ENCODE measurements around the gene PLCL1. TPM values are rescaled to one million over a fixed set of nuclear protein-coding genes. Genes with fewer than 3 reads are reported as not detected.

The PLCL1 gene
- total RNA-seq, 2 experiments from 2014 or later: 3.3 to 3.5 TPM

DNA sequence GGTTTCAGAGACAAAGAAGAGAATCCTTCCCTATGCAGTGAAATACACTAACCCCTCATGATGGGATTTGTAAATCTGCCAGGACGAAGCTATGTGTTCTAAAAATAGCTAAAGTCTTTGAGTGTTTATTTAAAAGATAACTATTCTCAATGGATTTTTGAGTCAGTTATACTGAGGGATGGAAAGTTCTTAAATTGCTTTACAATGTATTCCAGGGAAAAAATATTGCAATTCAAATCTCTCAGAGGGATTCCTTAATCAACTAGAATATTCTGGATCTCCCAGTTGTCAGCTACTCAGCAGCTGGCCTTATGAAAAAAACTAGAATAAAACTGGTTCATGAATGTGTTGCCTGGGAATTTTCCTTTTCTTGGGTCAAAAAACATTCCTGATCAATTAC is 312.4 kb downstream of the PLCL1 start:
- no peak for DNase-seq
- no peaks in the 10 kb centered on the region for H3K9me3 Mint-ChIP-seq
- H3K4me3 Mint-ChIP-seq: no peak overlapping the region
- no peak overlapping the region for H3K27ac Mint-ChIP-seq
- H3K36me3 Mint-ChIP-seq (ENCODE audit: low read depth): peaks cover 7% of the 10 kb centered on the region
- no peaks in the 10 kb centered on the region for H3K27me3 Mint-ChIP-seq (ENCODE audit: low read depth)
- intact Hi-C loops (cut with micrococcal nuclease): no loop called here
- H3K4me1 Mint-ChIP-seq (ENCODE audit: low read depth): peaks cover 8% of the 10 kb centered on the region
- CTCF ChIA-PET: interaction anchor here (0.6 to 2.8 kb wide), 4 partner anchors 11 to 409 kb away, joined by 3 to 10 read pairs (median 4); partner anchors contain the start of gene PLCL1

DNA sequence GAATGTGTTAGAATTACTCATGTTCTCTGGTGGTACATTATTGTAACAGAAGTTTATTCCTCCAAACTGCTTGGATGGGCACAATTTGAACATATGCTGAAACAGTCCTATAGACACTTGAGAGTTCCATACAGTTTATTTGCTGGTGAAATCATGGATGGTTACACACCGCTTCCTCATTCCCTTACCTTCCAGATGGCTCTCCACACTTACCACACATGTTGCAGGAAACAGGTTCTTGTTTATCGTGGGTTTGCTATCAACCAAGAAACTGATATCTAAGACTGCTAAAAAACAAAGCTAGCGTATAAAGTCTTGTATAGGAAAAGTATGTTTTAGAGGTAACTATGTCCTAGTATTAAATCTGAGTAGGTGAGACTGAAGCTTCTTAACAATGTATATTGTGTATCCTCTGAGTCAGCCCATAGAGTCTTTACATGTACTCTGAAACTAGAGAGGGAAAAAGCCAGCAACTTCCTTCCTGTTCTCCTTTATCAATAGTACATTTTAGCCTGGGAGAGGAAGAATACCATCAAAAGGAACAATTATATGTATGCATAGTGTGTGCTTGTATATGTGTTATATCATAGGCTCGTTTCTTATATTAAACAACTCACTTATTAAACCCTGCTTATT is 313.1 kb downstream of the PLCL1 start:
- H3K9me3 Mint-ChIP-seq: no peaks in the 10 kb centered on the region
- peaks cover 8% of the 10 kb centered on the region for H3K4me1 Mint-ChIP-seq (ENCODE audit: low read depth)
- CTCF ChIA-PET: interaction anchor here (0.8 to 2.8 kb wide), 4 partner anchors 10 to 313 kb away, joined by 3 to 10 read pairs (median 4); partner anchors contain the start of gene PLCL1
- peaks cover 7% of the 10 kb centered on the region for H3K36me3 Mint-ChIP-seq (ENCODE audit: low read depth)
- H3K27ac Mint-ChIP-seq: no peak overlapping the region
- no peak overlapping the region for H3K4me3 Mint-ChIP-seq
- H3K27me3 Mint-ChIP-seq (ENCODE audit: low read depth): no peaks in the 10 kb centered on the region
- no peak for DNase-seq
- intact Hi-C loops (cut with micrococcal nuclease): no loop called here

DNA sequence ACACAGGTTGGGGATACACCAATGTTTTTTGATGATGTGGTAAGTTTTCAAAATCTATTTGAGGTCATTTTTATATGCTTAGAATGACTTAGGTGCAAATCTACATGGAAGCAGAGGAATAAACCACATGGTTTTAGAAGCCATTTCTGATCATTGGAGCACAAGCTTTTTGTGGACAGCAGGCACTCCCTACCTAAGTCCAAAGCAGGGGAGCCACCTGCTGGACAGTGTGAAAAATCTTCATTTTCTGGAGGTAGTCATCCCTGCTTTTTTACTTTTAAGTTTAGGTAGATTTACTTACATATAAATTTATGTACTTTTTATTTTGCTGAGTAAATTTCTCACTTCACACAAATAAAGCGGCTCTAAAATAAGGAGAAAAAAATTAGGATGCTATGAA is 323.2 kb downstream of the PLCL1 start:
- Mint-ChIP-seq H3K9me3 (no peaks in the 10 kb centered on the region), H3K4me1 (ENCODE audit: low read depth) (no peaks in the 10 kb centered on the region), H3K36me3 (ENCODE audit: low read depth) (no peaks in the 10 kb centered on the region), H3K27ac (no peak overlapping the region), H3K27me3 (ENCODE audit: low read depth) (no peaks in the 10 kb centered on the region), H3K4me3 (no peak overlapping the region)
- CTCF ChIA-PET: interaction anchor here (0.6 to 4.7 kb wide), 28 partner anchors 10 to 419 kb away, joined by 3 to 24 read pairs (median 4); partner anchors contain the start of gene PLCL1
- DNase-seq: peak; percentile 68
- intact Hi-C loops (cut with micrococcal nuclease): loop anchor here (1.0 to 5.0 kb wide), 7 partner anchors 75 to 419 kb away; no protein-coding TSS in a partner anchor

DNA sequence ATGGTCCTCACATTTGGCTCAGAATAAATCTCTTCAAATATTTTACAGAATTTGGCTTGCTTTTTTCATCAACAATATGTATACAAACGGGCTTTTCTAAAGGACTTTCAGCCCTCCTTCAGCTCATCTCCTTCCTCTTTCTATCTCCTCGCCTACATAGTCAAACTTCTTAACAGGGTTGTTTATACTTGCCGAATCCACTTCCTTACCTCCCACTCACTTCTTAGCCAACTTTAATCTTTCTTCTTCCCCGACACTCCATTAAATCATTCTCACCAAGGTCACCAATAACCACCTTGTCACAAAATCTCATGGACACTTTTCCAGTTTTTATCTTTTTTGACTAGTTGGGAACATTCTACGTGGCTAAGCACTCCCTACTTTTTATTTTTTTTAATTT is 325.2 kb downstream of the PLCL1 start:
- H3K27ac Mint-ChIP-seq: no peak overlapping the region

DNA sequence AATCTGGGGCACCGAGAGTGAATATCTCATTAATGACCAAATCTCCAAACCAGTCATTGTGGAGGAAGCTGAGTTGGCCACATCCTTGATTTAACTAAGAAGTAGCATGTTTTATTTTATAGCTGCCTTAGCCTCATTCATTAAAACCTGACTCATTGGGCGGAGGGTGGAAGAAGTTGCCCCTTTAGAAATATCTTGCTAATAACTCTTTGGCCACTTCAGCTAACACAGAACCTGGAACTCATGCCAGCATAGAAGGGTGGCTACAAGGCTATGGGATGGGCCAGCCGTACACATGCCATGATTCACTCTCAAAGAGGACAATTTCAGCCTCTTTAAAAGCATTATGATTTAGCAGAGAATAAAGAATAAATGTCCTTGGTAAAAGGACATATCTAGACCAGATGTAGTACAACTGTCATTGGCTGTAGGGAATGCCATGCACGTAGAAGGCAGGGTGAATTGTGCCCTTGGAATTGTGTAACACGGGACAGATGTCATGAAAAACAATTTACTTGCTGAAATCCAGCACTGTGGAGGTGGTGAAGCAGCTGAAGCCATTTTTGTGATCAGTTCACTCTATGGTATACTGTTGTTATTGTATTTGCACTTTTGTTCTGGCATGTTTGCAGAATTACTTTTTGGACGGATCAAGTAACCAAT is 330.0 kb downstream of the PLCL1 start:
- no peaks in the 10 kb centered on the region for H3K4me1 Mint-ChIP-seq (ENCODE audit: low read depth)
- H3K36me3 Mint-ChIP-seq (ENCODE audit: low read depth): peaks cover 4% of the 10 kb centered on the region
- CTCF ChIA-PET: interaction anchor here (1.9 kb wide), 1 partner anchor 162 kb away, joined by 7 read pairs; no protein-coding TSS in a partner anchor
- no peak overlapping the region for H3K4me3 Mint-ChIP-seq
- no peak overlapping the region for H3K27ac Mint-ChIP-seq
- DNase-seq: no peak
- intact Hi-C loops (cut with micrococcal nuclease): no loop called here
- peaks cover 3% of the 10 kb centered on the region for H3K9me3 Mint-ChIP-seq
- no peaks in the 10 kb centered on the region for H3K27me3 Mint-ChIP-seq (ENCODE audit: low read depth)

More for the DNA sequence above, 325.2 kb downstream of the PLCL1 start:
- Mint-ChIP-seq H3K36me3 (ENCODE audit: low read depth) (peaks cover 1% of the 10 kb centered on the region), H3K4me1 (ENCODE audit: low read depth) (no peaks in the 10 kb centered on the region), H3K27me3 (ENCODE audit: low read depth) (no peaks in the 10 kb centered on the region), H3K9me3 (no peaks in the 10 kb centered on the region), H3K4me3 (no peak overlapping the region)
- CTCF ChIA-PET: interaction anchor here (1.0 to 4.7 kb wide), 4 partner anchors 273 to 328 kb away, joined by 3 to 23 read pairs (median 4); partner anchors contain the start of gene PLCL1
- DNase-seq: no peak
- intact Hi-C loops (cut with micrococcal nuclease): loop anchor here (5.0 kb wide), 3 partner anchors 77 to 142 kb away; no protein-coding TSS in a partner anchor

DNA sequence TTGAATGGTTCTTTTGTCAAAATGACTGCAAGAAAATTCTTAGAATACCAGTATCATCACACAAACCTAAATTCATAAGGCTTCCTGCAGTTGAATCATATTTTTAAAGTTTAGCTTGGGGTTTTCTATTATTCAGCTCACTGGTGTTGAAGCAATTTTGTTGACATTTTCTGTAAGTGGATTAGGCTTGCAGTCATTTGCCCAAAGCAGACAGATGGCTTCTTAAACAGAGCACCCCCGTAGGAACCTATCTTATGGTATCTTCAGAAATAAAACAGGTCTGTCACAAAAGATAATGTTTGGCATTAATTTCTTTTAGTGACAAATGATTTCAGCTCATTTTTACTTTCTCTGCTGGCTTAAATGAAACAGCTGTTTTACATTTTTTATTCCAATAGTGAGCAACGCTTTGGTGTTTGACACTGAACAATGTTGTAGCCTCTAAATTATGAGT is 331.1 kb downstream of the PLCL1 start:
- intact Hi-C loops (cut with micrococcal nuclease): no loop called here
- no peaks in the 10 kb centered on the region for H3K4me1 Mint-ChIP-seq (ENCODE audit: low read depth)
- CTCF ChIA-PET: interaction anchor here (1.0 to 1.9 kb wide), 3 partner anchors 10 to 161 kb away, joined by 3 to 7 read pairs (median 3); no protein-coding TSS in a partner anchor
- H3K27ac Mint-ChIP-seq: no peak overlapping the region
- peaks cover 4% of the 10 kb centered on the region for H3K36me3 Mint-ChIP-seq (ENCODE audit: low read depth)
- DNase-seq: no peak
- no peaks in the 10 kb centered on the region for H3K27me3 Mint-ChIP-seq (ENCODE audit: low read depth)
- peaks cover 3% of the 10 kb centered on the region for H3K9me3 Mint-ChIP-seq
- no peak overlapping the region for H3K4me3 Mint-ChIP-seq

DNA sequence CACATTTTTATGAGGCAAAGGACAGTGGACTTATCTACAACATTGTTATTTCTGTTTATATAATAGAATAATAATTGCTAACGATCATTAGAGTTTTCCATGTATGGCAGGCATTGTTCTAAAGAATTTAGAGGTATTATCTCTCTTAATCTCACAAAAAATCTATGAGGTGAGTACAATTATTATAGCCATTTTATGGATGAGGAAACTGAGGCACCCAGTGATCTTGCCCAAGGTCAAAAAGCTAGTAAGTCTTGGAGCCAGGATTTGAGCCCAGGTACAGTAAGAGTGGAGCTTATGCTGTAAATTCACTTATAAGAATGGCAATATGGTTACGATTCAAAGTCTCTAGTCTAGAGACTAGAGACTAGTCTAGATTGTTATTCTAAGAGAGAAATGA is 331.7 kb downstream of the PLCL1 start:
- Mint-ChIP-seq H3K36me3 (ENCODE audit: low read depth) (peaks cover 4% of the 10 kb centered on the region), H3K9me3 (peaks cover 3% of the 10 kb centered on the region), H3K4me1 (ENCODE audit: low read depth) (no peaks in the 10 kb centered on the region), H3K4me3 (no peak overlapping the region), H3K27me3 (ENCODE audit: low read depth) (no peaks in the 10 kb centered on the region), H3K27ac (no peak overlapping the region)
- intact Hi-C loops (cut with micrococcal nuclease): no loop called here
- CTCF ChIA-PET: interaction anchor here (1.0 to 1.9 kb wide), 3 partner anchors 9 to 161 kb away, joined by 3 to 7 read pairs (median 3); no protein-coding TSS in a partner anchor
- no peak for DNase-seq

DNA sequence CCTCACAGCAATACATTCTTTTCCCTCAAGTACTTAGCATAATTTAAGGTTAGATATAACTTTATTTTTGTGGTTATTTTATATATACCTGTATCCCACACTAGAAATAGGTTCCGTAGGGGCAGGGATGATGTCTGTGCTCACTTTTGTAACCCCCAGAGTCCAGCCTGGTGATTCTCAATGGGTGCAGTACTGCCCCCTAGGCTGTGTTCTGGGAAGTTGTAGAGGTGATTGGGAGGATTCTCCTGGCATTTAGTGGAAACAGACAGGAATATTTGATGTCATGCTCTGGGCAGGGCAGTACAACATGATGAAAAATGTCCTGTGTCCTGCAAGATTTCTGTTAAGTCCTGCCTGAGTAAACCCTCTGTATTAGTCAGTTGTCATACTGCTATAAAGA is 333.3 kb downstream of the PLCL1 start:
- Mint-ChIP-seq H3K4me3 (no peak overlapping the region), H3K9me3 (peaks cover 3% of the 10 kb centered on the region), H3K27me3 (ENCODE audit: low read depth) (no peaks in the 10 kb centered on the region), H3K4me1 (ENCODE audit: low read depth) (peaks cover 3% of the 10 kb centered on the region), H3K36me3 (ENCODE audit: low read depth) (peaks cover 4% of the 10 kb centered on the region), H3K27ac (no peak overlapping the region)
- intact Hi-C loops (cut with micrococcal nuclease): no loop called here
- CTCF ChIA-PET: no interaction called here
- no peak for DNase-seq

DNA sequence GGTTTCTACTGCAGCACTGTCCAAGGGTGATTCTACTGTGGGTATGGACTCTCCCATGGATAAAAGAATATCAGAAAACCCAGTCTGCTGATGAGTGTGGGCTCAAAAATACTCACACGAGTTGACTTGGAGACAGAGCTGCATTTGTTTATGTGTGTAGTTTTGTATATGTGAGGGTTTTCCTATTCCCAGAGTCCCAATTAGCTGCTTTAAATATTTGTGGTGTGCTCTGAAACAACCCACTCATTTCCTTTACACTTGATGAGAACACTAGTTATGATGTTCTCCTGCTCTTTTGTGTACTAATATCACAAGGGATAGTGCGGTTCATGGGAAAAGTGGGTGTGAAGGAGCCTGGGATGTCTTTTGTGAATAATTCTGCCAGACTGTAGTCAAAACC is 337.3 kb downstream of the PLCL1 start:
- Mint-ChIP-seq H3K4me1 (ENCODE audit: low read depth) (peaks cover 15% of the 10 kb centered on the region), H3K9me3 (peaks cover 3% of the 10 kb centered on the region), H3K27me3 (ENCODE audit: low read depth) (no peaks in the 10 kb centered on the region), H3K4me3 (no peak overlapping the region), H3K36me3 (ENCODE audit: low read depth) (peaks cover 5% of the 10 kb centered on the region), H3K27ac (no peak overlapping the region)
- intact Hi-C loops (cut with micrococcal nuclease): no loop called here
- CTCF ChIA-PET: no interaction called here
- DNase-seq: no peak

DNA sequence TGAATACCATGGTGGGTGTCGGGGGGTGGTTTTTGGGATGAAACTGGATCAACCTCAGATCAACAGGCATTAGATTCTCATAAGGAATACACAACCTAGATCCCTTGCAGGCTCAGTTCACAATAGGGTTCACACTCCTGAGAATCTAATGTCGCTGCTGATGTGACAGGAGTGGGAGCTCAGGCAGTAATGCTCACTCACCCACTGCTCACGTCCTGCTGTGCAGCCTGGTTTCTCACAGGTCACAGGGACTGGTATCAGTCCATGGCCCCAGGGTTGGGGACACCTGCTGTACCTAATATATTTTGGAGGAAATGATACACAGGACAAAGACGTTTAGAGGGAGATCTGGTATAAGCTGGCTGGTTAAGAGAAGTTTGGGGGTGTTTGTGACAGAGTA is 338.8 kb downstream of the PLCL1 start:
- no peak overlapping the region for H3K4me3 Mint-ChIP-seq
- CTCF ChIA-PET: no interaction called here
- no peak for DNase-seq
- peaks cover 7% of the 10 kb centered on the region for H3K36me3 Mint-ChIP-seq (ENCODE audit: low read depth)
- H3K4me1 Mint-ChIP-seq (ENCODE audit: low read depth): peaks cover 15% of the 10 kb centered on the region
- intact Hi-C loops (cut with micrococcal nuclease): no loop called here
- peaks cover 1% of the 10 kb centered on the region for H3K9me3 Mint-ChIP-seq
- H3K27me3 Mint-ChIP-seq (ENCODE audit: low read depth): no peaks in the 10 kb centered on the region
- H3K27ac Mint-ChIP-seq: no peak overlapping the region

DNA sequence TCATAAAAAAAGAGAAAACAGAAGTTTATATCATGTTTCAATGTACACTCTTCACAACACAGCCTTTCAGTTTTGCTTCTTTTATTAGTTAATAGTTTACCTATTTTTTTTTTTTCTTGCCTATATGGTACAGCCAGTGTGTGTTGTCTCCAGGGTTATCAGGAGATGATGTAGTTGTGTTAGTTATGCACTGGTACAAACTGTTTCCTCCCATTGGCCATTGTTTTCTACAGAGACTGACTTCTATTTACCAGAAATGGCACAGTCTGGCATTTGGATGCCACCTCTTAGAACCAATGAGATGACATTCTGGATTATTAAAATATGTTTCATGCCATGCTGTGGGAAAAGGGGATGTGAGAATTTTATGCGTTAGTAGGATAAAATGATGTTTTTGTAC is 339.4 kb downstream of the PLCL1 start:
- Mint-ChIP-seq H3K9me3 (no peaks in the 10 kb centered on the region), H3K27ac (no peak overlapping the region), H3K4me1 (ENCODE audit: low read depth) (peaks cover 15% of the 10 kb centered on the region), H3K36me3 (ENCODE audit: low read depth) (peaks cover 12% of the 10 kb centered on the region), H3K27me3 (ENCODE audit: low read depth) (no peaks in the 10 kb centered on the region), H3K4me3 (no peak overlapping the region)
- no peak for DNase-seq
- intact Hi-C loops (cut with micrococcal nuclease): no loop called here
- CTCF ChIA-PET: no interaction called here

DNA sequence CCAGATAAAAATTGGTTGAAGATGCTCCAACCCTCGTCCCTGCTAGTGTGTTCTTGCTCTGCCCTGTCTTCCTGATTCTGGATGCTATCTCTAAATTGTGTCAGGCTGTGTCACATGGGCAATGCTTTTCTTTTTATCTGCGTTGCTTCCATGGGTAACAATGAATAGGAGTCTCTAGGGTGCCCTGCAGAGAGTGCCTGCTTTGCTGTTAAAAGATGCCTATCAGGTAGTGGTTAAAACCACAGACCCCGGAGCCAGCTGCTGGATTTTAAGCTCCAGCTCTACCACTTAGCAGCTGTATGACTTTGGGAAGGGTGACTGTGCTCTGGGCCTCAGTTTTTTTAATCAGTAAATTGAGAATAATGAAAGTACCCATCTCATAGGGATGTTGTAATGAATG is 340.3 kb downstream of the PLCL1 start:
- CTCF ChIA-PET: interaction anchor here (0.9 kb wide), 1 partner anchor 9 kb away, joined by 3 read pairs; no protein-coding TSS in a partner anchor

More for the DNA sequence above, 340.3 kb downstream of the PLCL1 start:
- Mint-ChIP-seq H3K9me3 (no peaks in the 10 kb centered on the region), H3K27me3 (ENCODE audit: low read depth) (no peaks in the 10 kb centered on the region), H3K4me1 (ENCODE audit: low read depth) (peaks cover 15% of the 10 kb centered on the region), H3K27ac (no peak overlapping the region), H3K4me3 (no peak overlapping the region), H3K36me3 (ENCODE audit: low read depth) (peaks cover 14% of the 10 kb centered on the region)
- intact Hi-C loops (cut with micrococcal nuclease): no loop called here
- no peak for DNase-seq

All from activated naive CD4-positive, alpha-beta T cell treated with anti-CD3 and anti-CD28 coated beads for 36 hours (primary cell).